ENCODE results near the gene KIRREL3. TPM values are rescaled to one million over a fixed set of nuclear protein-coding genes. Genes with fewer than 3 reads are reported as not detected.

The KIRREL3 gene
- total RNA-seq, 1 experiment from 2014 or later: 0.44 TPM

- Histone ChIP-seq H3K4me1 (ENCODE audit: insufficient read depth, low read length) (no peaks in the 10 kb centered on the region), H3K9ac (ENCODE audit: low read length) (no peak overlapping the region), H3K27me3 (ENCODE audit: low read length) (peaks cover 39% of the 10 kb centered on the region), H3F3A (ENCODE audit: low read length, unreplicated experiment) (no peaks in the 10 kb centered on the region), H3K9me2 (replicated peaks; ENCODE audit: low read length) (no peaks in the 10 kb centered on the region), H3K4me3 (ENCODE audit: low read length) (no peak overlapping the region), H3K4me2 (ENCODE audit: low read length) (no peak overlapping the region), H3K27ac (ENCODE audit: low read length) (no peak overlapping the region), H4K20me1 (ENCODE audit: low read length) (no peaks in the 10 kb centered on the region), H2AFZ (ENCODE audit: low read length) (no peak overlapping the region), H3K36me3 (ENCODE audit: low read depth, low read length) (no peaks in the 10 kb centered on the region), H3K9me3 (ENCODE audit: low read length) (no peaks in the 10 kb centered on the region), H3K79me2 (ENCODE audit: low read length) (no peaks in the 10 kb centered on the region)
- CTCF ChIA-PET: no interaction called here
- no peak for ATAC-seq
- BruUV-seq (replicated peaks): no TSS peak
- TF ChIP-seq EZH2phosphoT487 (IDR thresholded peaks at IDR 0.05; ENCODE audit: borderline replicate concordance, low read length): no peak
- intact Hi-C loops (cut with micrococcal nuclease): no loop called here
- POLR2A ChIA-PET (ENCODE audit: unreplicated experiment): no interaction called here
- no peak for DNase-seq
Measured at GRCh38 chr11:126838779-126839178, 161.8 kb downstream of the KIRREL3 start.

- Histone ChIP-seq H3K4me3 (ENCODE audit: low read length) (no peak overlapping the region), H3F3A (ENCODE audit: low read length, unreplicated experiment) (no peaks in the 10 kb centered on the region), H3K36me3 (ENCODE audit: low read depth, low read length) (no peaks in the 10 kb centered on the region), H3K27ac (ENCODE audit: low read length) (no peak overlapping the region), H3K27me3 (ENCODE audit: low read length) (peaks cover 51% of the 10 kb centered on the region), H3K9me3 (ENCODE audit: low read length) (no peaks in the 10 kb centered on the region), H4K20me1 (ENCODE audit: low read length) (no peaks in the 10 kb centered on the region), H3K9ac (ENCODE audit: low read length) (no peak overlapping the region), H3K9me2 (replicated peaks; ENCODE audit: low read length) (no peaks in the 10 kb centered on the region), H3K4me1 (ENCODE audit: insufficient read depth, low read length) (no peaks in the 10 kb centered on the region), H3K4me2 (ENCODE audit: low read length) (no peak overlapping the region), H3K79me2 (ENCODE audit: low read length) (no peaks in the 10 kb centered on the region), H2AFZ (ENCODE audit: low read length) (no peak overlapping the region)
- CTCF ChIA-PET: no interaction called here
- DNase-seq (no peak), ATAC-seq (no peak)
- no peak for TF ChIP-seq EZH2 (IDR thresholded peaks at IDR 0.05; ENCODE audit: low read length, unreplicated experiment)
- POLR2A ChIA-PET (ENCODE audit: unreplicated experiment): no interaction called here
- intact Hi-C loops (cut with micrococcal nuclease): no loop called here
- no TSS peak for BruUV-seq (replicated peaks)
Measured at GRCh38 chr11:126837581-126837980, 163.0 kb downstream of the KIRREL3 start.

DNA sequence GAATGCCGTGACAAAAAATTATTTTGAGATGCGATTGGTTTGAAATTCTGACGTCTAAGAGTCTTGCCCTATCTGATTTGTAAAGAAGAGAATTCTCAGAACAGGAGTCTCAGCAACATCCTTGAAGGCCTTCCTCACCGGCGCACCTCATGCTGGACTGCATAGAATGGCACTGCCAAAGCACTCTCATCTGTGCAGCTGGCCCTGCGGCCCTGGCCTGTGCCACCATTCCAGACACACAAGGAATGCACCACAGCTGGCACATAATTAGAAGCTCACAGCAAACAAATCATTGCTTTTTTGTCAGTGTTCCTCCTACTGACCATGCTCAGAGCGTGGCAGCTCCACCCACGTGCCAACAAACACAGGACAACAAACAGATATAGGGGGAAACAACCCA, 166.0 kb downstream of the KIRREL3 start:
- intact Hi-C loops (cut with micrococcal nuclease): no loop called here
- H3K4me3 ChIP-seq (ENCODE audit: low read length): no peak overlapping the region
- CTCF ChIA-PET: no interaction called here
- H3K4me1 ChIP-seq (ENCODE audit: insufficient read depth, low read length): no peaks in the 10 kb centered on the region
- H2AFZ ChIP-seq (ENCODE audit: low read length): no peak overlapping the region
- POLR2A ChIA-PET (ENCODE audit: unreplicated experiment): no interaction called here
- H4K20me1 ChIP-seq (ENCODE audit: low read length): no peaks in the 10 kb centered on the region
- ATAC-seq (no peak), DNase-seq (no peak)
- no peaks in the 10 kb centered on the region for H3F3A ChIP-seq (ENCODE audit: low read length, unreplicated experiment)
- no peak overlapping the region for H3K4me2 ChIP-seq (ENCODE audit: low read length)
- peaks cover 48% of the 10 kb centered on the region for H3K27me3 ChIP-seq (ENCODE audit: low read length)
- no TSS peak for BruUV-seq (replicated peaks)
- no peaks in the 10 kb centered on the region for H3K9me2 ChIP-seq (replicated peaks; ENCODE audit: low read length)
- no peaks in the 10 kb centered on the region for H3K9me3 ChIP-seq (ENCODE audit: low read length)
- H3K36me3 ChIP-seq (ENCODE audit: low read depth, low read length): no peaks in the 10 kb centered on the region
- no peak overlapping the region for H3K27ac ChIP-seq (ENCODE audit: low read length)
- no peak overlapping the region for H3K9ac ChIP-seq (ENCODE audit: low read length)
- no peaks in the 10 kb centered on the region for H3K79me2 ChIP-seq (ENCODE audit: low read length)
- TF ChIP-seq CTCF (conservative IDR thresholded peaks at IDR 0.05; ENCODE audit: low read depth, low read length): no peak
- no peak for TF ChIP-seq EZH2 (IDR thresholded peaks at IDR 0.05; ENCODE audit: low read length, unreplicated experiment)
- no peak for TF ChIP-seq EZH2phosphoT487 (IDR thresholded peaks at IDR 0.05; ENCODE audit: borderline replicate concordance, low read length)

- Histone ChIP-seq H3K9me2 (replicated peaks; ENCODE audit: low read length) (no peaks in the 10 kb centered on the region), H4K20me1 (ENCODE audit: low read length) (no peaks in the 10 kb centered on the region), H3K36me3 (ENCODE audit: low read depth, low read length) (no peaks in the 10 kb centered on the region), H3K27me3 (ENCODE audit: low read length) (peaks cover 49% of the 10 kb centered on the region), H3K4me1 (ENCODE audit: insufficient read depth, low read length) (no peaks in the 10 kb centered on the region), H3K27ac (ENCODE audit: low read length) (no peak overlapping the region), H3K4me2 (ENCODE audit: low read length) (no peak overlapping the region), H2AFZ (ENCODE audit: low read length) (no peak overlapping the region), H3K9ac (ENCODE audit: low read length) (no peak overlapping the region), H3K79me2 (ENCODE audit: low read length) (no peaks in the 10 kb centered on the region), H3K9me3 (ENCODE audit: low read length) (no peaks in the 10 kb centered on the region), H3K4me3 (ENCODE audit: low read length) (no peak overlapping the region), H3F3A (ENCODE audit: low read length, unreplicated experiment) (no peaks in the 10 kb centered on the region)
- no peak for TF ChIP-seq EZH2phosphoT487 (IDR thresholded peaks at IDR 0.05; ENCODE audit: borderline replicate concordance, low read length)
- no peak for TF ChIP-seq CTCF (conservative IDR thresholded peaks at IDR 0.05; ENCODE audit: low read depth, low read length)
- no peak for TF ChIP-seq EZH2 (IDR thresholded peaks at IDR 0.05; ENCODE audit: low read length, unreplicated experiment)
- CTCF ChIA-PET: no interaction called here
- no TSS peak for BruUV-seq (replicated peaks)
- POLR2A ChIA-PET (ENCODE audit: unreplicated experiment): no interaction called here
- DNase-seq: no peak
- ATAC-seq: no peak
- intact Hi-C loops (cut with micrococcal nuclease): no loop called here
Measured at GRCh38 chr11:126834149-126834548, 166.4 kb downstream of the KIRREL3 start.

Measured in PC-3 (cell line).